T-helper 17 cell (primary cell): ENCODE data around the gene ABCC4. TPM values are rescaled to one million over a fixed set of nuclear protein-coding genes. Genes with fewer than 3 reads are reported as not detected.

Experiments
- ATAC-seq: fragments of 150-1000 bp; cut with Tn5 transposase; 2 replicates; pipeline ENCODE4 v1.10.0; 2021; ENCODE audit warnings: mild to moderate bottlenecking, moderate library complexity
- DNase-seq, 3 donors: peaks; one replicate each; pipeline versions ENCODE4 v3.0.0 to v3.0.0-alpha.2; 2020 to 2021
- H3K9me3 ChIP-seq: one replicate; pipeline ENCODE4 v1.7.0; 2013; ENCODE audit warnings: low read length, mild to moderate bottlenecking; ENCODE audit not compliant: control insufficient read depth, poor library complexity, severe bottlenecking
- H3K27ac Mint-ChIP-seq: one replicate; pipeline ENCODE4 v1.8.0; 2022; ENCODE audit warnings: mild to moderate bottlenecking, moderate library complexity, mixed read lengths
- H3K27me3 Mint-ChIP-seq: one replicate; pipeline ENCODE4 v1.8.0; 2022; ENCODE audit warnings: mixed read lengths
- H3K36me3 Mint-ChIP-seq: one replicate; pipeline ENCODE4 v1.8.0; 2022; ENCODE audit warnings: low read depth, mixed read lengths
- H3K4me1 Mint-ChIP-seq: one replicate; pipeline ENCODE4 v1.8.0; 2022; ENCODE audit warnings: mild to moderate bottlenecking, mixed read lengths
- H3K4me3 Mint-ChIP-seq: one replicate; pipeline ENCODE4 v1.8.0; 2022; ENCODE audit warnings: mild to moderate bottlenecking, moderate library complexity, mixed read lengths
- total RNA-seq, 4 donors: library from RNA in 2 of 4; stranded (reverse) in 2 of 4; gene quantifications; one replicate each; pipeline ENCODE4 v1.2.3 and lab custom pipeline; 2022 to 2026

Gene ABCC4
- total RNA-seq, 2 donors from 2014 or later, result 6.3 to 14.2 TPM

GRCh38 chr13:95156208-95156607 is 145.0 kb downstream of the ABCC4 start:
- Mint-ChIP-seq H3K36me3 (peaks cover 8% of the 10 kb centered on the region), H3K27me3 (no peaks in the 10 kb centered on the region), H3K27ac (no peak overlapping the region), H3K4me3 (no peak overlapping the region), H3K4me1 (peaks cover 4% of the 10 kb centered on the region)
- no peak for ATAC-seq
- DNase-seq, result no peak
- H3K9me3 ChIP-seq, result no peaks in the 10 kb centered on the region

- H3K27ac Mint-ChIP-seq, result no peak overlapping the region
- DNase-seq, result no peak
- no peak overlapping the region for H3K4me3 Mint-ChIP-seq
- H3K9me3 ChIP-seq, result no peaks in the 10 kb centered on the region
- no peak for ATAC-seq
- peaks cover 8% of the 10 kb centered on the region for H3K36me3 Mint-ChIP-seq
- H3K4me1 Mint-ChIP-seq, result peaks cover 4% of the 10 kb centered on the region
- H3K27me3 Mint-ChIP-seq, result no peaks in the 10 kb centered on the region
Observed at GRCh38 chr13:95155504-95155903, 145.7 kb downstream of the ABCC4 start.

GRCh38 chr13:95155093-95155492 is 146.2 kb downstream of the ABCC4 start:
- Mint-ChIP-seq H3K27ac (no peak overlapping the region), H3K4me1 (peaks cover 4% of the 10 kb centered on the region)

GRCh38 chr13:95154413-95154886 is 146.8 kb downstream of the ABCC4 start:
- no peak for DNase-seq
- ATAC-seq, result no peak
- no peaks in the 10 kb centered on the region for H3K9me3 ChIP-seq
- Mint-ChIP-seq H3K36me3 (peaks cover 6% of the 10 kb centered on the region), H3K4me1 (peaks cover 4% of the 10 kb centered on the region), H3K4me3 (no peak overlapping the region), H3K27ac (peak overlapping the region; percentile 16), H3K27me3 (no peaks in the 10 kb centered on the region)

More at GRCh38 chr13:95155093-95155492, 146.2 kb downstream of the ABCC4 start:
- DNase-seq, result no peak
- no peaks in the 10 kb centered on the region for H3K9me3 ChIP-seq
- no peaks in the 10 kb centered on the region for H3K27me3 Mint-ChIP-seq
- ATAC-seq, result no peak
- no peak overlapping the region for H3K4me3 Mint-ChIP-seq
- H3K36me3 Mint-ChIP-seq, result peaks cover 6% of the 10 kb centered on the region

- Mint-ChIP-seq H3K4me1 (peaks cover 4% of the 10 kb centered on the region), H3K27ac (peak overlapping the region; percentile 16), H3K4me3 (no peak overlapping the region), H3K27me3 (no peaks in the 10 kb centered on the region), H3K36me3 (peaks cover 6% of the 10 kb centered on the region)
- no peak for ATAC-seq
- no peak for DNase-seq
- no peaks in the 10 kb centered on the region for H3K9me3 ChIP-seq
Observed at GRCh38 chr13:95153647-95154412, 147.4 kb downstream of the ABCC4 start.

GRCh38 chr13:95151942-95152587 is 149.2 kb downstream of the ABCC4 start:
- H3K36me3 Mint-ChIP-seq, result peaks cover 3% of the 10 kb centered on the region
- no peaks in the 10 kb centered on the region for H3K9me3 ChIP-seq
- DNase-seq, result no peak
- no peak overlapping the region for H3K4me3 Mint-ChIP-seq
- no peak overlapping the region for H3K27ac Mint-ChIP-seq
- H3K27me3 Mint-ChIP-seq, result no peaks in the 10 kb centered on the region
- H3K4me1 Mint-ChIP-seq, result peaks cover 4% of the 10 kb centered on the region
- ATAC-seq, result no peak

- Mint-ChIP-seq H3K4me3 (no peak overlapping the region), H3K36me3 (no peaks in the 10 kb centered on the region), H3K27ac (peak overlapping the region; percentile 69), H3K27me3 (no peaks in the 10 kb centered on the region), H3K4me1 (peaks cover 2% of the 10 kb centered on the region)
- no peak for ATAC-seq
- no peaks in the 10 kb centered on the region for H3K9me3 ChIP-seq
- DNase-seq, result no peak
Observed at GRCh38 chr13:95150555-95150954, 150.7 kb downstream of the ABCC4 start.

GRCh38 chr13:95146486-95146885 is 154.8 kb downstream of the ABCC4 start:
- Mint-ChIP-seq H3K4me1 (no peaks in the 10 kb centered on the region), H3K27me3 (no peaks in the 10 kb centered on the region), H3K27ac (no peak overlapping the region), H3K36me3 (no peaks in the 10 kb centered on the region), H3K4me3 (no peak overlapping the region)
- ATAC-seq (no peak), DNase-seq (no peak)
- no peaks in the 10 kb centered on the region for H3K9me3 ChIP-seq

- Mint-ChIP-seq H3K27ac (no peak overlapping the region), H3K27me3 (no peaks in the 10 kb centered on the region), H3K36me3 (no peaks in the 10 kb centered on the region), H3K4me3 (no peak overlapping the region), H3K4me1 (no peaks in the 10 kb centered on the region)
- DNase-seq, result no peak
- no peaks in the 10 kb centered on the region for H3K9me3 ChIP-seq
- no peak for ATAC-seq
Observed at GRCh38 chr13:95145587-95145986, 155.7 kb downstream of the ABCC4 start.

- DNase-seq (no peak), ATAC-seq (no peak)
- H3K4me1 Mint-ChIP-seq, result no peaks in the 10 kb centered on the region
- H3K27ac Mint-ChIP-seq, result no peak overlapping the region
- H3K4me3 Mint-ChIP-seq, result no peak overlapping the region
- H3K9me3 ChIP-seq, result no peaks in the 10 kb centered on the region
- no peaks in the 10 kb centered on the region for H3K27me3 Mint-ChIP-seq
- H3K36me3 Mint-ChIP-seq, result no peaks in the 10 kb centered on the region
Observed at GRCh38 chr13:95140502-95140901, 160.7 kb downstream of the ABCC4 start.

- no peak for DNase-seq
- Mint-ChIP-seq H3K36me3 (peaks cover 2% of the 10 kb centered on the region), H3K4me3 (no peak overlapping the region), H3K27ac (no peak overlapping the region), H3K4me1 (no peaks in the 10 kb centered on the region), H3K27me3 (no peaks in the 10 kb centered on the region)
- no peak for ATAC-seq
- no peaks in the 10 kb centered on the region for H3K9me3 ChIP-seq
Observed at GRCh38 chr13:95138876-95139585, 162.2 kb downstream of the ABCC4 start.

GRCh38 chr13:95137096-95137495 is 164.2 kb downstream of the ABCC4 start:
- ATAC-seq, result no peak

GRCh38 chr13:95136638-95137037 is 164.6 kb downstream of the ABCC4 start:
- Mint-ChIP-seq H3K36me3 (peaks cover 4% of the 10 kb centered on the region), H3K4me3 (no peak overlapping the region), H3K27ac (no peak overlapping the region), H3K4me1 (peaks cover 4% of the 10 kb centered on the region), H3K27me3 (no peaks in the 10 kb centered on the region)
- ATAC-seq (no peak), DNase-seq (no peak)
- no peaks in the 10 kb centered on the region for H3K9me3 ChIP-seq

More at GRCh38 chr13:95137096-95137495, 164.2 kb downstream of the ABCC4 start:
- DNase-seq, result no peak
- H3K27ac Mint-ChIP-seq, result no peak overlapping the region
- peaks cover 2% of the 10 kb centered on the region for H3K4me1 Mint-ChIP-seq
- H3K27me3 Mint-ChIP-seq, result no peaks in the 10 kb centered on the region
- no peak overlapping the region for H3K4me3 Mint-ChIP-seq
- peaks cover 2% of the 10 kb centered on the region for H3K36me3 Mint-ChIP-seq
- no peaks in the 10 kb centered on the region for H3K9me3 ChIP-seq
